IMR-90 (cell line): ENCODE results near the gene ZCWPW1.
"Not testable (repeated sequence)": the region's sequence is repeated elsewhere in the genome, so short reads cannot be mapped to it uniquely, and the experiment has no call there.

Experiments used
- BHLHE40 ChIP-seq: fragments of 150-350 bp; IDR thresholded peaks from 2 replicates; pipeline ENCODE4 v1.6.1; 2016; ENCODE audit warnings: mild to moderate bottlenecking, low read depth, low read length
- CEBPB ChIP-seq: IDR thresholded peaks from 2 replicates; pipeline ENCODE4 v1.6.1; 2012; ENCODE audit warnings: low read depth, low read length, improper control_type of control experiment
- ELK1 ChIP-seq: fragments of 150-350 bp; IDR thresholded peaks from 2 replicates; pipeline ENCODE4 v1.6.1; 2016; ENCODE audit warnings: low read depth, mild to moderate bottlenecking, low read length, moderate library complexity, borderline replicate concordance
- POLR2A ChIP-seq: IDR thresholded peaks from 2 replicates; pipeline ENCODE4 v1.6.1; 2012; ENCODE audit warnings: mild to moderate bottlenecking, low read depth, low read length
- RAD21 ChIP-seq: IDR thresholded peaks from 2 replicates; pipeline ENCODE4 v1.6.1; 2012; ENCODE audit warnings: low read length, improper control_type of control experiment
- RCOR1 ChIP-seq: IDR thresholded peaks from 2 replicates; pipeline ENCODE4 v1.6.1; 2012; ENCODE audit warnings: mild to moderate bottlenecking, low read length, improper control_type of control experiment; ENCODE audit not compliant: insufficient replicate concordance
- TF ChIP-seq, protein P1 (sequence below): conservative IDR thresholded peaks from 2 replicates; pipeline ENCODE4 v1.5.1; 2012; ENCODE audit warnings: mild to moderate bottlenecking, low read depth, low read length, improper control_type of control experiment
- TF ChIP-seq, protein P2 (sequence below): fragments of 150-350 bp; IDR thresholded peaks from 2 replicates; pipeline ENCODE4 v1.6.1; 2017; ENCODE audit warnings: mild to moderate bottlenecking, antibody characterized with exemption, low read length, low read depth

DNA sequence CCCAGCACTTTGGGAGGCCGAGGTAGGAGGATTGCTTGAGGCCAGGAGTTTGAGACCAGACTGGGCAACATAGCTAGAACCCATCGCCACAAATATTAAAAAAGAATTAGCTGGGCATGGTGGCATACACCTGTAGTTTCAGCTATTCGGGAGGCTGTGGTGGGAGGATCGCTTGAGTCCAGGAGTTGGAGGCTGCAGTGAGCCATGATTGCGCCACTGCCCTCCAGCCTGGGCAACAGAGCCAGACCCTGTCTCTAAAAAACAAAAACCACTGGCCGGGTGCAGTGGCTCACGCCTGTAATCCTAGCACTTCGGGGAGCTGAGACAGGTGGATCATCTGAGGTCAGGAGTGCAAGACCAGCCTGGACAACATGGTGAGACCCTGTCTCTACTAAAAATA is 25.4 kb upstream of the ZCWPW1 start:
- TF ChIP-seq RAD21, ELK1, POLR2A, BHLHE40, RCOR1, CEBPB: not testable (repeated sequence)
- TF ChIP-seq, protein P1, sequence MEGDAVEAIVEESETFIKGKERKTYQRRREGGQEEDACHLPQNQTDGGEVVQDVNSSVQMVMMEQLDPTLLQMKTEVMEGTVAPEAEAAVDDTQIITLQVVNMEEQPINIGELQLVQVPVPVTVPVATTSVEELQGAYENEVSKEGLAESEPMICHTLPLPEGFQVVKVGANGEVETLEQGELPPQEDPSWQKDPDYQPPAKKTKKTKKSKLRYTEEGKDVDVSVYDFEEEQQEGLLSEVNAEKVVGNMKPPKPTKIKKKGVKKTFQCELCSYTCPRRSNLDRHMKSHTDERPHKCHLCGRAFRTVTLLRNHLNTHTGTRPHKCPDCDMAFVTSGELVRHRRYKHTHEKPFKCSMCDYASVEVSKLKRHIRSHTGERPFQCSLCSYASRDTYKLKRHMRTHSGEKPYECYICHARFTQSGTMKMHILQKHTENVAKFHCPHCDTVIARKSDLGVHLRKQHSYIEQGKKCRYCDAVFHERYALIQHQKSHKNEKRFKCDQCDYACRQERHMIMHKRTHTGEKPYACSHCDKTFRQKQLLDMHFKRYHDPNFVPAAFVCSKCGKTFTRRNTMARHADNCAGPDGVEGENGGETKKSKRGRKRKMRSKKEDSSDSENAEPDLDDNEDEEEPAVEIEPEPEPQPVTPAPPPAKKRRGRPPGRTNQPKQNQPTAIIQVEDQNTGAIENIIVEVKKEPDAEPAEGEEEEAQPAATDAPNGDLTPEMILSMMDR = not testable (repeated sequence)
- TF ChIP-seq, protein P2, sequence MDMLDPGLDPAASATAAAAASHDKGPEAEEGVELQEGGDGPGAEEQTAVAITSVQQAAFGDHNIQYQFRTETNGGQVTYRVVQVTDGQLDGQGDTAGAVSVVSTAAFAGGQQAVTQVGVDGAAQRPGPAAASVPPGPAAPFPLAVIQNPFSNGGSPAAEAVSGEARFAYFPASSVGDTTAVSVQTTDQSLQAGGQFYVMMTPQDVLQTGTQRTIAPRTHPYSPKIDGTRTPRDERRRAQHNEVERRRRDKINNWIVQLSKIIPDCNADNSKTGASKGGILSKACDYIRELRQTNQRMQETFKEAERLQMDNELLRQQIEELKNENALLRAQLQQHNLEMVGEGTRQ = not testable (repeated sequence)
